Muscle of leg (tissue), 11 donors: Measurements from ENCODE around the gene TRIO. TPM values are rescaled to one million over a fixed set of nuclear protein-coding genes. Genes with fewer than 3 reads are reported as not detected.

Experiments used
- DNase-seq: peaks from one replicate; pipeline ENCODE4 v3.0.0; 2013
- H3K27ac ChIP-seq: one replicate; pipeline ENCODE4 v1.5.1; 2013; ENCODE audit warnings: mild to moderate bottlenecking, low read length, control low read depth
- H3K27me3 ChIP-seq: one replicate; pipeline ENCODE4 v1.6.1; 2013; ENCODE audit warnings: low read length; ENCODE audit not compliant: control insufficient read depth, insufficient read depth
- H3K36me3 ChIP-seq: one replicate; pipeline ENCODE4 v1.6.1; 2013; ENCODE audit warnings: low read length; ENCODE audit not compliant: control insufficient read depth, insufficient read depth
- H3K4me1 ChIP-seq: one replicate; pipeline ENCODE4 v1.6.1; 2013; ENCODE audit warnings: low read length; ENCODE audit not compliant: control insufficient read depth, insufficient read depth
- H3K4me3 ChIP-seq: one replicate; pipeline ENCODE4 v1.5.1; 2013; ENCODE audit warnings: low read length, control low read depth
- H3K9me3 ChIP-seq: replicated peaks from 2 replicates; pipeline ENCODE4 v1.6.1; 2013; ENCODE audit warnings: low read depth, low read length; ENCODE audit not compliant: control insufficient read depth
- WGBS: methylation state at CpG from one replicate; pipeline ENCODE4 v1.1.5; 2013; ENCODE audit warnings: missing lambda C conversion rate; ENCODE audit not compliant: insufficient coverage; 5-methylcytosine and 5-hydroxymethylcytosine counted together
- polyA plus RNA-seq, 8 donors: library from polyadenylated mRNA; unstranded; fragments of 120-200 nt; gene quantifications; one replicate each; pipeline versions ENCODE4 v1.2.1 to v1.2.3, GENCODE V29; 2013; ENCODE audit warnings: inconsistent platforms in 1 of 8, low replicate concordance in 1 of 8; ENCODE audit not compliant: insufficient read length in 8 of 8, insufficient read depth in 1 of 8
- total RNA-seq: library from RNA; stranded (reverse); fragments of 120-200 nt; gene quantifications from one replicate; pipeline ENCODE4 v1.2.4, GENCODE V29; 2013

Gene TRIO
- total and polyA plus RNA-seq, 9 donors: 124 to 219 (median 168) TPM

- DNase-seq: no peak
- Histone ChIP-seq H3K9me3 (no peaks in the 10 kb centered on the region), H3K27me3 (no peaks in the 10 kb centered on the region), H3K36me3 (no peaks in the 10 kb centered on the region), H3K4me1 (peaks cover 17% of the 10 kb centered on the region), H3K27ac (peak overlapping the region; percentile 40), H3K4me3 (no peak overlapping the region)
- 72% methylated on average over 4 of the region's 6 CpGs for WGBS
Observed at GRCh38 chr5:14228219-14228618, 85.1 kb downstream of the TRIO start.

GRCh38 chr5:14229181-14229580 lies 86.0 kb downstream of the TRIO start:
- no peaks in the 10 kb centered on the region for H3K9me3 ChIP-seq
- no peak overlapping the region for H3K27ac ChIP-seq
- H3K36me3 ChIP-seq: no peaks in the 10 kb centered on the region
- H3K27me3 ChIP-seq: no peaks in the 10 kb centered on the region
- H3K4me3 ChIP-seq: no peak overlapping the region
- no peak for DNase-seq
- H3K4me1 ChIP-seq: peaks cover 16% of the 10 kb centered on the region
- no CpG with 5 or more reads among the region's 1 CpG for WGBS

GRCh38 chr5:14229734-14230133 lies 86.6 kb downstream of the TRIO start:
- H3K4me1 ChIP-seq: peaks cover 18% of the 10 kb centered on the region
- no peak overlapping the region for H3K4me3 ChIP-seq
- no CpG with 5 or more reads among the region's 7 CpGs for WGBS
- H3K27ac ChIP-seq: no peak overlapping the region
- DNase-seq: no peak
- no peaks in the 10 kb centered on the region for H3K36me3 ChIP-seq
- H3K9me3 ChIP-seq: no peaks in the 10 kb centered on the region
- H3K27me3 ChIP-seq: no peaks in the 10 kb centered on the region

- Histone ChIP-seq H3K36me3 (no peaks in the 10 kb centered on the region), H3K27me3 (no peaks in the 10 kb centered on the region), H3K4me1 (peaks cover 15% of the 10 kb centered on the region), H3K4me3 (no peak overlapping the region), H3K9me3 (no peaks in the 10 kb centered on the region), H3K27ac (no peak overlapping the region)
- no CpG with 5 or more reads among the region's 2 CpGs for WGBS
- no peak for DNase-seq
Observed at GRCh38 chr5:14231156-14231555, 88.0 kb downstream of the TRIO start.

GRCh38 chr5:14231890-14232289 lies 88.7 kb downstream of the TRIO start:
- peaks cover 14% of the 10 kb centered on the region for H3K4me1 ChIP-seq
- H3K4me3 ChIP-seq: no peak overlapping the region
- DNase-seq: no peak
- no peaks in the 10 kb centered on the region for H3K9me3 ChIP-seq
- H3K27ac ChIP-seq: no peak overlapping the region
- WGBS: no CpG with 5 or more reads among the region's 4 CpGs
- no peaks in the 10 kb centered on the region for H3K36me3 ChIP-seq
- H3K27me3 ChIP-seq: no peaks in the 10 kb centered on the region

GRCh38 chr5:14234204-14234603 lies 91.1 kb downstream of the TRIO start:
- peaks cover 20% of the 10 kb centered on the region for H3K4me1 ChIP-seq
- H3K4me3 ChIP-seq: no peak overlapping the region
- H3K9me3 ChIP-seq: no peaks in the 10 kb centered on the region
- H3K27me3 ChIP-seq: no peaks in the 10 kb centered on the region
- H3K27ac ChIP-seq: no peak overlapping the region
- no peaks in the 10 kb centered on the region for H3K36me3 ChIP-seq
- 89% methylated on average over 2 of the region's 3 CpGs for WGBS
- DNase-seq: no peak

GRCh38 chr5:14235872-14236271 lies 92.7 kb downstream of the TRIO start:
- Histone ChIP-seq H3K27ac (no peak overlapping the region), H3K27me3 (no peaks in the 10 kb centered on the region), H3K36me3 (no peaks in the 10 kb centered on the region), H3K9me3 (no peaks in the 10 kb centered on the region), H3K4me3 (no peak overlapping the region), H3K4me1 (peaks cover 26% of the 10 kb centered on the region)
- DNase-seq: no peak
- WGBS: no CpG with 5 or more reads among the region's 4 CpGs

GRCh38 chr5:14236757-14237156 lies 93.6 kb downstream of the TRIO start:
- no CpG with 5 or more reads among the region's 3 CpGs for WGBS
- no peaks in the 10 kb centered on the region for H3K9me3 ChIP-seq
- no peaks in the 10 kb centered on the region for H3K27me3 ChIP-seq
- H3K4me1 ChIP-seq: peaks cover 26% of the 10 kb centered on the region
- H3K4me3 ChIP-seq: no peak overlapping the region
- DNase-seq: no peak
- H3K36me3 ChIP-seq: no peaks in the 10 kb centered on the region
- no peak overlapping the region for H3K27ac ChIP-seq

GRCh38 chr5:14237317-14238086 lies 94.4 kb downstream of the TRIO start:
- H3K9me3 ChIP-seq: no peaks in the 10 kb centered on the region
- H3K4me1 ChIP-seq: peaks cover 30% of the 10 kb centered on the region
- no peaks in the 10 kb centered on the region for H3K36me3 ChIP-seq
- H3K27ac ChIP-seq: peak overlapping the region; percentile 71
- DNase-seq: peak; percentile 71
- WGBS: 83% methylated on average over 9 of the region's 12 CpGs
- no peaks in the 10 kb centered on the region for H3K27me3 ChIP-seq
- H3K4me3 ChIP-seq: no peak overlapping the region

GRCh38 chr5:14238272-14238671 lies 95.1 kb downstream of the TRIO start:
- Histone ChIP-seq H3K4me1 (peaks cover 36% of the 10 kb centered on the region), H3K9me3 (no peaks in the 10 kb centered on the region), H3K27me3 (no peaks in the 10 kb centered on the region), H3K4me3 (no peak overlapping the region), H3K36me3 (no peaks in the 10 kb centered on the region), H3K27ac (peak overlapping the region; percentile 71)
- no peak for DNase-seq
- no CpG with 5 or more reads among the region's 6 CpGs for WGBS

GRCh38 chr5:14239404-14239803 lies 96.3 kb downstream of the TRIO start:
- H3K4me1 ChIP-seq: peaks cover 35% of the 10 kb centered on the region
- H3K36me3 ChIP-seq: no peaks in the 10 kb centered on the region
- peak overlapping the region; percentile 0 for H3K27ac ChIP-seq
- no peaks in the 10 kb centered on the region for H3K9me3 ChIP-seq
- no peak for DNase-seq
- WGBS: 85% methylated on average over 4 of the region's 8 CpGs
- no peak overlapping the region for H3K4me3 ChIP-seq
- H3K27me3 ChIP-seq: no peaks in the 10 kb centered on the region
